K562 (cell line): ENCODE measurements around the gene NECTIN2. TPM values are rescaled to one million over a fixed set of nuclear protein-coding genes. Genes with fewer than 3 reads are reported as not detected.

Source experiments
- ARID3A ChIP-seq: IDR thresholded peaks from 2 replicates; pipeline ENCODE4 v1.6.1; 2012; ENCODE audit warnings: low read depth, low read length, improper control_type of control experiment, borderline replicate concordance
- BRD4 ChIP-seq: fragments of 200-600 bp; sonication (generic); IDR thresholded peaks from 2 replicates; pipeline ENCODE4 v1.6.1; 2017; ENCODE audit warnings: inconsistent platforms
- CHD2 ChIP-seq: IDR thresholded peaks from 2 replicates; pipeline ENCODE4 v1.6.1; 2011; ENCODE audit warnings: low read depth, low read length
- EP400 ChIP-seq: fragments of 450-650 bp; IDR thresholded peaks from 2 replicates; pipeline ENCODE4 v1.6.1; 2017; ENCODE audit warnings: antibody characterized with exemption, mild to moderate bottlenecking, moderate library complexity
- EWSR1 ChIP-seq: fragments of 450-650 bp; IDR thresholded peaks from 2 replicates; pipeline ENCODE4 v1.6.1; 2018; ENCODE audit warnings: borderline replicate concordance, mild to moderate bottlenecking, low read depth, moderate library complexity; ENCODE audit not compliant: partially characterized antibody
- FOXP1 ChIP-seq: sonication (generic); formaldehyde crosslinking; IDR thresholded peaks from 2 replicates; pipeline ENCODE4 v1.8.0; 2022; ENCODE audit warnings: mild to moderate bottlenecking, missing genetic modification reagents
- HCFC1 ChIP-seq: IDR thresholded peaks from 2 replicates; pipeline ENCODE4 v1.6.1; 2012; ENCODE audit warnings: low read depth, low read length, improper control_type of control experiment
- JUND ChIP-seq, 2 experiments: IDR thresholded peaks; 2 replicates in 1 of 2; 3 replicates in 1 of 2; pipeline ENCODE4 v1.6.1; 2011; ENCODE audit warnings: borderline replicate concordance in 2 of 2, low read depth in 2 of 2, low read length in 2 of 2, improper control_type of control experiment in 1 of 2, missing biosample characterization in 1 of 2, missing genetic modification characterization in 1 of 2, missing genetic modification reagents in 1 of 2
- LARP7 ChIP-seq: fragments of 450-650 bp; IDR thresholded peaks from 2 replicates; pipeline ENCODE4 v1.6.1; 2016
- MYC ChIP-seq, 2 experiments: fragments of 250-450 bp in 1 of 2; sonication (Bioruptor Pico) in 1 of 2; IDR thresholded peaks; 2 replicates each; pipeline versions ENCODE4 v1.5.1 to v1.6.1; 2012 to 2021; ENCODE audit warnings: low read depth in 2 of 2, borderline replicate concordance in 1 of 2, improper control_type of control experiment in 1 of 2, low read length in 1 of 2, mild to moderate bottlenecking in 1 of 2, moderate library complexity in 1 of 2
- NONO ChIP-seq, 2 experiments: fragments of 200-400 bp in 1 of 2; fragments of 450-650 bp in 1 of 2; formaldehyde crosslinking in 1 of 2; IDR thresholded peaks; 2 replicates each; pipeline ENCODE4 v1.6.1; 2017; ENCODE audit warnings: low read depth in 2 of 2, mild to moderate bottlenecking in 2 of 2, moderate library complexity in 2 of 2, low read length in 1 of 2
- NR2C1 ChIP-seq, 2 experiments: fragments of 450-650 bp; IDR thresholded peaks; 2 replicates each; pipeline ENCODE4 v1.6.1; 2017; ENCODE audit warnings: mild to moderate bottlenecking in 2 of 2, antibody characterized with exemption in 1 of 2, inconsistent platforms in 1 of 2, missing compliant biosample characterization in 1 of 2, missing genetic modification characterization in 1 of 2
- POLR2G ChIP-seq: fragments of 200-400 bp; formaldehyde crosslinking; IDR thresholded peaks from 2 replicates; pipeline ENCODE4 v1.6.1; 2017; ENCODE audit warnings: low read depth, mild to moderate bottlenecking, antibody characterized with exemption, low read length, moderate library complexity
- RBBP5 ChIP-seq: fragments of 200-600 bp; sonication (generic); IDR thresholded peaks from 2 replicates; pipeline ENCODE4 v1.6.1; 2012; ENCODE audit warnings: borderline replicate concordance, mild to moderate bottlenecking, low read length, control low read depth, inconsistent platforms; ENCODE audit not compliant: insufficient read depth, poor library complexity, severe bottlenecking
- STAT5B ChIP-seq: fragments of 250-450 bp; sonication (Bioruptor Pico); IDR thresholded peaks from 2 replicates; pipeline ENCODE4 v1.8.0; 2021; ENCODE audit warnings: mild to moderate bottlenecking, inconsistent platforms
- ZBTB7A ChIP-seq: IDR thresholded peaks from 2 replicates; pipeline ENCODE4 v1.6.1; 2011; ENCODE audit warnings: low read depth, mild to moderate bottlenecking, low read length, moderate library complexity, borderline replicate concordance; ENCODE audit not compliant: control insufficient read depth
- ZFX ChIP-seq: sonication (generic); formaldehyde crosslinking; IDR thresholded peaks from 2 replicates; pipeline ENCODE4 v1.8.0; 2022; ENCODE audit warnings: mild to moderate bottlenecking, missing genetic modification reagents, moderate library complexity
- ZNF134 ChIP-seq: fragments of 250-450 bp; sonication (Bioruptor Pico); conservative IDR thresholded peaks from 2 replicates; pipeline ENCODE4 v1.4.0; 2020
- ZNF589 ChIP-seq: fragments of 200-800 bp; sonication (Bioruptor generic); IDR thresholded peaks from 2 replicates; pipeline ENCODE4 v1.6.1; 2016; ENCODE audit warnings: low read depth, missing genetic modification characterization, missing compliant biosample characterization
- polyA plus RNA-seq, 8 experiments: library from polyadenylated mRNA; depleted of rRNA in 4 of 8; stranded (reverse) in 5 of 8; unstranded in 3 of 8; fragments of >200 nt; fragmentation: Nextera tagmentation in 2 of 8; fragmentation: Illumina TruSeq in 1 of 8; extraction: Ambion mirVana in 2 of 8; extraction: Trizol in 1 of 8; gene quantifications; 2 replicates each; pipeline versions ENCODE4 v1.2.1 to v1.2.3, GENCODE V29; 2011 to 2014; ENCODE audit warnings: inconsistent platforms in 1 of 8, missing spikeins in 1 of 8
- total RNA-seq, 7 experiments: library from RNA; depleted of rRNA in 6 of 7; stranded (reverse); fragments of >200 nt in 6 of 7; fragmentation: Illumina TruSeq in 2 of 7; extraction: Trizol in 2 of 7; gene quantifications; 2 replicates each; pipeline versions ENCODE4 v1.2.1 to v1.2.3, GENCODE V29; 2011 to 2021; ENCODE audit warnings: low replicate concordance in 1 of 7
- TF ChIP-seq, protein P1 (sequence below), 2 experiments: fragments of 250-450 bp in 1 of 2; fragments of 450-650 bp in 1 of 2; sonication (Bioruptor Pico) in 1 of 2; IDR thresholded peaks; 2 replicates each; pipeline versions ENCODE4 v1.6.1 to v1.8.0; 2016 to 2021; ENCODE audit warnings: mild to moderate bottlenecking in 2 of 2, moderate library complexity in 2 of 2, missing compliant biosample characterization in 1 of 2, missing genetic modification characterization in 1 of 2
- TF ChIP-seq, protein P2 (sequence below): fragments of 200-800 bp; sonication (Bioruptor generic); IDR thresholded peaks from 2 replicates; pipeline ENCODE4 v1.6.1; 2017; ENCODE audit warnings: missing genetic modification characterization, missing compliant biosample characterization

NECTIN2 gene
- total and polyA plus RNA-seq, 9 of the 15 experiments (the other 6 are each of a cell fraction or from before 2014, with no cell fraction given): 3.9 to 94.9 (median 34.9) TPM

DNA sequence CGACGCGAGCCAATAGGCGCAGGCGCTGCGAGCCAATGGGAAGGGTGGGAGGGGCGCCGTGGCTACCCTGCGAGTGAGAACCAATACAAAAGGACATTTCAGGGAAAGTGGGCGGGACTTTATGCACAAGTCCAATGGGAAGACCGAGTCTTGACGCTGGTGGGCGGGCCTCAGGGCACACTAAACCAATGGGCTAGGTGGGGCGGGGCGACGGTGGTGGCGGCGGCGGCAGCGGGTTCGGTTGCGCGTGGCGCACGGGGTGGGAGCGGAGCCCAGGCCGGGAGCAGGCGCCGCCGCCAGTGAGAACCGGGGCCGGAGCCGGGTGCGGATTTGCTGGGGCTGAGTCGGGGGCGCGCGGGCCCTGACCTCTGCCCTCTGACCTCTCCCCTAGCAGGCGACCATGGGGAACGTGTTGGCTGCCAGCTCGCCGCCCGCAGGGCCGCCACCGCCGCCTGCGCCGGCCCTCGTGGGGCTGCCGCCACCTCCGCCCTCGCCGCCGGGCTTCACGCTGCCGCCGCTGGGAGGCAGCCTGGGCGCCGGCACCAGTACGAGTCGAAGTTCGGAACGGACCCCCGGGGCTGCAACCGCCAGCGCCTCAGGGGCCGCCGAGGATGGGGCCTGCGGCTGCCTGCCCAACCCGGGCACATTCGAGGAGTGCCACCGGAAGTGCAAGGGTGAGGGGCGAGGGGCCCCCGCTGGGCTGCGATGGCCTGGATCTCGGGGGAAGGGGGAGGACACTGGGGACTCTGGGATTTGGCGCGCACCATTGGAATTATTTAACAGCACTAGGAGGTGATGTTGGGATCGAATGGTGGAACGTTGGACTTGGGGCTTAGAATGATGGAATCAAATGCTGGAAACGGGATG is 45.2 kb downstream of the NECTIN2 start, which contains the start of gene TOMM40 (continued):
- TF ChIP-seq MYC (IDR thresholded peaks at IDR 0.05; ENCODE audit: low read depth, low read length) (peak; percentile 95), MYC (CRISPR knock-in tag; IDR thresholded peaks at IDR 0.05; ENCODE audit: borderline replicate concordance, low read depth) (no peak), RBBP5 (peak; percentile 91), ZNF589 (CRISPR knock-in tag) (no peak), ZBTB7A (peak; percentile 49; the same call in 1 of the 2 replicates), EP400 (peak; percentile 88; the same call in 1 of the 2 replicates), STAT5B (no peak), NONO (IDR thresholded peaks at IDR 0.05; ENCODE audit: low read depth in 2 of 2, low read length in 1 of 2) (peak in 1 of 2 experiments; percentile 67; a peak in 1 of 4 replicates), CHD2 (peak; percentile 84), ZNF134 (CRISPR knock-in tag) (no peak), NR2C1 (IDR thresholded peaks at IDR 0.05) (peak; percentile 96), NR2C1 (tag; IDR thresholded peaks at IDR 0.05) (peak; percentile 71; the same call in 1 of the 2 replicates), ZFX (CRISPR knock-in tag) (peak; percentile 51; the same call in 1 of the 2 replicates), EWSR1 (no peak), FOXP1 (CRISPR knock-in tag) (0 out of 2 replicates have a peak, but pooled peaks have one; percentile 49), LARP7 (0 out of 2 replicates have a peak, but pooled peaks have one; percentile 25), JUND (IDR thresholded peaks at IDR 0.05; ENCODE audit: borderline replicate concordance, low read depth, low read length) (0 out of 2 replicates have a peak, but pooled peaks have one; percentile 20), JUND (tag; IDR thresholded peaks at IDR 0.05; ENCODE audit: borderline replicate concordance, low read depth, low read length) (no peak), POLR2G (peak; percentile 90), HCFC1 (peak; percentile 69), BRD4 (peak; percentile 25; the same call in 1 of the 2 replicates), ARID3A (peak; percentile 78; the same call in 1 of the 2 replicates)
- TF ChIP-seq, protein P1, sequence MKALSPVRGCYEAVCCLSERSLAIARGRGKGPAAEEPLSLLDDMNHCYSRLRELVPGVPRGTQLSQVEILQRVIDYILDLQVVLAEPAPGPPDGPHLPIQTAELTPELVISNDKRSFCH (CRISPR knock-in tag; IDR thresholded peaks at IDR 0.05): no peak
- TF ChIP-seq, protein P1 (tag; IDR thresholded peaks at IDR 0.05): 0 out of 2 replicates have a peak, but pooled peaks have one; percentile 59
- TF ChIP-seq, protein P2, sequence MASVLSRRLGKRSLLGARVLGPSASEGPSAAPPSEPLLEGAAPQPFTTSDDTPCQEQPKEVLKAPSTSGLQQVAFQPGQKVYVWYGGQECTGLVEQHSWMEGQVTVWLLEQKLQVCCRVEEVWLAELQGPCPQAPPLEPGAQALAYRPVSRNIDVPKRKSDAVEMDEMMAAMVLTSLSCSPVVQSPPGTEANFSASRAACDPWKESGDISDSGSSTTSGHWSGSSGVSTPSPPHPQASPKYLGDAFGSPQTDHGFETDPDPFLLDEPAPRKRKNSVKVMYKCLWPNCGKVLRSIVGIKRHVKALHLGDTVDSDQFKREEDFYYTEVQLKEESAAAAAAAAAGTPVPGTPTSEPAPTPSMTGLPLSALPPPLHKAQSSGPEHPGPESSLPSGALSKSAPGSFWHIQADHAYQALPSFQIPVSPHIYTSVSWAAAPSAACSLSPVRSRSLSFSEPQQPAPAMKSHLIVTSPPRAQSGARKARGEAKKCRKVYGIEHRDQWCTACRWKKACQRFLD: 0 out of 2 replicates have a peak, but pooled peaks have one; percentile 34
